Neural crest cell (in vitro differentiated cells): ENCODE results near the gene STT3B. TPM values are rescaled to one million over a fixed set of nuclear protein-coding genes. Genes with fewer than 3 reads are reported as not detected.

ENCODE experiments used
- DNase-seq: peaks from one replicate; pipeline ENCODE4 v3.0.0; 2021; ENCODE audit warnings: low read depth, mixed read lengths, low spot score
- H3K27ac Mint-ChIP-seq: one replicate; pipeline ENCODE4 v1.8.0; 2021; ENCODE audit warnings: mild to moderate bottlenecking, mixed read lengths; ENCODE audit not compliant: unreplicated experiment
- H3K27me3 Mint-ChIP-seq: 2 replicates; pipeline ENCODE4 v1.8.0; 2021; ENCODE audit warnings: low read depth, mild to moderate bottlenecking, mixed read lengths
- H3K36me3 Mint-ChIP-seq: 2 replicates; pipeline ENCODE4 v1.8.0; 2021; ENCODE audit warnings: low read depth, mild to moderate bottlenecking, mixed read lengths
- H3K4me1 Mint-ChIP-seq: 2 replicates; pipeline ENCODE4 v1.8.0; 2021; ENCODE audit warnings: mixed read lengths
- H3K4me3 Mint-ChIP-seq: one replicate; pipeline ENCODE4 v1.8.0; 2021; ENCODE audit warnings: mild to moderate bottlenecking, mixed read lengths
- H3K9me3 Mint-ChIP-seq: 2 replicates; pipeline ENCODE4 v1.8.0; 2021; ENCODE audit warnings: mixed read lengths
- CTCF ChIP-seq: fragments of 200-600 bp; sonication (generic); conservative IDR thresholded peaks from 2 replicates; pipeline ENCODE4 v1.5.0; 2021; ENCODE audit warnings: antibody characterized with exemption, mild to moderate bottlenecking
- total RNA-seq: library from RNA; stranded (reverse); gene quantifications from 2 replicates; pipeline ENCODE4 v1.2.1, GENCODE V29; 2021

Gene STT3B
- total RNA-seq, 1 donor from 2014 or later, result 116 TPM

GRCh38 chr3:31625358-31625757, 92.6 kb downstream of the STT3B start:
- no peak overlapping the region for H3K27ac Mint-ChIP-seq
- peaks cover 32% of the 10 kb centered on the region for H3K36me3 Mint-ChIP-seq
- H3K4me1 Mint-ChIP-seq, result peaks cover 7% of the 10 kb centered on the region
- no peaks in the 10 kb centered on the region for H3K9me3 Mint-ChIP-seq
- no peak for TF ChIP-seq CTCF
- H3K27me3 Mint-ChIP-seq, result no peaks in the 10 kb centered on the region
- no peak overlapping the region for H3K4me3 Mint-ChIP-seq
- no peak for DNase-seq

- Mint-ChIP-seq H3K9me3 (no peaks in the 10 kb centered on the region), H3K27ac (no peak overlapping the region)
Measured at GRCh38 chr3:31629054-31629453, 96.3 kb downstream of the STT3B start.

GRCh38 chr3:31634476-31634875, 101.8 kb downstream of the STT3B start:
- H3K27me3 Mint-ChIP-seq, result no peaks in the 10 kb centered on the region
- peaks cover 8% of the 10 kb centered on the region for H3K4me1 Mint-ChIP-seq
- H3K36me3 Mint-ChIP-seq, result peaks cover 18% of the 10 kb centered on the region
- DNase-seq, result no peak
- H3K4me3 Mint-ChIP-seq, result no peak overlapping the region
- no peak for TF ChIP-seq CTCF
- H3K9me3 Mint-ChIP-seq, result no peaks in the 10 kb centered on the region
- no peak overlapping the region for H3K27ac Mint-ChIP-seq

More at GRCh38 chr3:31629054-31629453, 96.3 kb downstream of the STT3B start:
- Mint-ChIP-seq H3K4me1 (peaks cover 8% of the 10 kb centered on the region), H3K36me3 (peaks cover 33% of the 10 kb centered on the region), H3K27me3 (no peaks in the 10 kb centered on the region), H3K4me3 (no peak overlapping the region)
- no peak for DNase-seq
- no peak for TF ChIP-seq CTCF

- TF ChIP-seq CTCF, result no peak
- Mint-ChIP-seq H3K36me3 (peaks cover 9% of the 10 kb centered on the region), H3K4me1 (no peaks in the 10 kb centered on the region), H3K27ac (no peak overlapping the region), H3K9me3 (no peaks in the 10 kb centered on the region), H3K27me3 (no peaks in the 10 kb centered on the region), H3K4me3 (no peak overlapping the region)
- no peak for DNase-seq
Measured at GRCh38 chr3:31635545-31635944, 102.8 kb downstream of the STT3B start.

GRCh38 chr3:31636049-31636448, 103.3 kb downstream of the STT3B start:
- no peak overlapping the region for H3K4me3 Mint-ChIP-seq
- H3K4me1 Mint-ChIP-seq, result no peaks in the 10 kb centered on the region
- TF ChIP-seq CTCF, result no peak
- no peak for DNase-seq
- H3K27ac Mint-ChIP-seq, result no peak overlapping the region
- no peaks in the 10 kb centered on the region for H3K27me3 Mint-ChIP-seq
- no peaks in the 10 kb centered on the region for H3K9me3 Mint-ChIP-seq
- H3K36me3 Mint-ChIP-seq, result peaks cover 8% of the 10 kb centered on the region
